GM12874 (cell line): Measurements from ENCODE around the gene SERTAD2.

ENCODE experiments used
- TF ChIP-seq, protein P1 (sequence below): IDR thresholded peaks from 2 replicates; pipeline ENCODE4 v1.5.1; 2011; ENCODE audit warnings: low read depth, mild to moderate bottlenecking, control low read depth, low read length, moderate library complexity; ENCODE audit not compliant: insufficient read depth

Gene SERTAD2

DNA sequence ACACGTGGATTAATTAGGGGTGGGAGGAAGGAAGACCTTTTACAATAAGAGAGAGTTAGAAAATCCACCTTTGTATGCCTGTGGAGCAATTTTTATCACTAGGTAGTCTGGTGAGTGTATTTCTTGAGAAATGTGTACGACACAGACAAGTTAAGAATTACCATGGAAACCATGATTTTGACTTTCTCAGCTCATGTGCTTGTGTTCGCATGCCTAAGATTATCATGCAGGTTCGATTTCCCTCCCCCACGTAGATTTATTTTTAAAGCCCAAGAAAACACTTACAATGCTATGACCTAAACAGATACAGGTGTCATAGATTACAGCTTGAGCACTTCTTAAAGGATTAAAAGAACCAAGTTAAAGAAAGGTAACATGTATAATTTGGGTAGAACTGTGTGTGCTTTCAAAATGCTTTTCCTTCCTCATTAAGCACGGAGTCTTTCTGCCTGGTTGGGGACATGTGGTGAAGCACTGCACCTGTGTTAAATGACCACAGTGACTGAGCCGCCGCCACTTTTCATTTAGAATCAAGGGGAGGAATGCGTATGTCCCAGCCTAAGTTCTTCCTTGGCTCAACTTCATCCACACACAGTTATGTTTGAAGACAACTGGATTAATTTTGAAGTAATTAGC lies 16.6 kb downstream of the SERTAD2 start:
- TF ChIP-seq, protein P1, sequence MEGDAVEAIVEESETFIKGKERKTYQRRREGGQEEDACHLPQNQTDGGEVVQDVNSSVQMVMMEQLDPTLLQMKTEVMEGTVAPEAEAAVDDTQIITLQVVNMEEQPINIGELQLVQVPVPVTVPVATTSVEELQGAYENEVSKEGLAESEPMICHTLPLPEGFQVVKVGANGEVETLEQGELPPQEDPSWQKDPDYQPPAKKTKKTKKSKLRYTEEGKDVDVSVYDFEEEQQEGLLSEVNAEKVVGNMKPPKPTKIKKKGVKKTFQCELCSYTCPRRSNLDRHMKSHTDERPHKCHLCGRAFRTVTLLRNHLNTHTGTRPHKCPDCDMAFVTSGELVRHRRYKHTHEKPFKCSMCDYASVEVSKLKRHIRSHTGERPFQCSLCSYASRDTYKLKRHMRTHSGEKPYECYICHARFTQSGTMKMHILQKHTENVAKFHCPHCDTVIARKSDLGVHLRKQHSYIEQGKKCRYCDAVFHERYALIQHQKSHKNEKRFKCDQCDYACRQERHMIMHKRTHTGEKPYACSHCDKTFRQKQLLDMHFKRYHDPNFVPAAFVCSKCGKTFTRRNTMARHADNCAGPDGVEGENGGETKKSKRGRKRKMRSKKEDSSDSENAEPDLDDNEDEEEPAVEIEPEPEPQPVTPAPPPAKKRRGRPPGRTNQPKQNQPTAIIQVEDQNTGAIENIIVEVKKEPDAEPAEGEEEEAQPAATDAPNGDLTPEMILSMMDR = no peak

DNA sequence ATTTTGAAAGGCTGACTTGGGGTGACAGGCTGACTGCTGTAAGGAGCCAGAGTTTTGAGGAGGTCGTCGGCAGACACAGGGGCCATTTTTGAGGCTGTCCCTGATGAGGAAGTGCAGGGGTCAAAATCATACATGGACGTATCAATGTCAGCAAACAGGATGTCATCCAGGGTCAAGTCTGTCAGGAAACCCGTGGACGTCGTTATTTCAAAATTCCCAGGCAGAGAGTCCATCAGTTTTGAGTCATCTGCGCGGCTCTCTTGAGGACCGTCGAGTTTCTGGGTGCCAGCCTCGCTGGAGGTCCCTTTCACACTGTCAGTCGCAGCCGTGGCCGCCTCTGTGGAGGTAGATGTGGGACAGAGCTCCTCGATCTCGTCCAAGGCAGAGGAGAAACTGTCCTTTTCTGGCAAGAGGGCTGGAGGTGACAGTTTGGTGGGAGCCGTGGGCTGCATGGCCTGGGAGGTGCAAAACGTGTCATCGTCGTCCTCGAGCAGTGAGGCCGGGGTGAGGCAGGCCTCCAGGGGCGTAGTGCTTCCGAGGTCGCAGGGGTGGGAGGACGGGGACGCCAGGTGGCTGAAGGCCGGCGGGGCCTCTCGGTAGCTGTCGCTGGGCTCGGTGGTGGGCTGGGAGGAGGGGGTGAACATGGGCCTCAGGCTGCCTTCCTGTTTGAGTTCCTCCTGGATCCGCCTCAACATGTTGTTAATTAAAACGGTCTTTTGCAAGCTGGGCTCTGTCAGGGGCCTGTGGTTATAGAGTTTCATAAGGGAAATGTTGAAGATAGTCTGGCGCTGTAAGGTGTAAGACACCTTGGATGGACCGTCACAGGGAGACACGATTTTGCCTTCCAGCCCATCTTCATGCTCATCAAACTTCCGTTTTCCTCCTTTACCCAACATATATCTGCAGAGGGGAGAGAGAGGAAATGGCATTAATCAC lies 17.5 kb downstream of the SERTAD2 start:
- TF ChIP-seq, protein P1 = no peak

DNA sequence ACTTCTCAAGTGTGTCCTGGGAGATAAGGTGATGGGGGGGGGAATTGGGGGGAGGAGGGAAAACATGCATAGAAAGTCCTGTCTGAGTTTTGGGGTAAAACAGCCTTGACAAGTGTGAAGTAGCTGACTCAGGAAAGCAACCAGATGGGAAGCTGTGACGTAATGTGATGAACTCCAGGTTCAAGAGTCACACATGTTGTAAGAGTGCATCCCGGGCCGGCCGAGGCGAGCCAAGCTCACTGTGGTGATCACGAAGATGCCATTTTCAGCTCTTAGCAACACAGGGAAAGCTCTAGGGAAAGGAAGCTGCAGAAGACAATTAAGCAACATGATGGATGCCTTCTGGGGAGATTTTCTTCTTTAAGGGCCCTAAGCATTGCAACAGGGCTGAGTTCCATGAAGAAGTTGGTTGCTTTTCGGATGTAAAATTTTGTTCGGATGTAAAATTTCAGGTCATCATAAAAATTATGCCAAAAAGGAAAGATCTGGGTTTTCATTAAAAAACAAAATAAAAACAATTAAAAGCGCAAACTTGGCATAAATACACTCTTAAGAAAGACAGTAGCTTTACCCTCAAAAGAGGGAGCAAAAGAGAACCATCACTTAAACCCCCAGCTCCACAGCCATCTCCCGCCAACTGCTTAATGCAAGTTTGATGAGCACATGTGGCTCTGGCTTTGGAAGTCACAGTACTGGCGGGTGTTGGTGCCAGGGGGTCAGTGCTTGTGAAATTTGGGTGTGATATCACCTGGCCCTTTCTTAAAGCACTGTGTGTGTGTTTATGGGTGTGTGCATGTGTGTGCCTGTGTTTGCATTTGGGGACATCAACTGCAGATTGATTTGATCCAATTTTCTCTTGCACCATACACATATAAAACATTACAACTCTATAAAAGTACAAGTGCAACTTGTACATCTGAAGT lies 19.1 kb downstream of the SERTAD2 start:
- TF ChIP-seq, protein P1 = no peak

DNA sequence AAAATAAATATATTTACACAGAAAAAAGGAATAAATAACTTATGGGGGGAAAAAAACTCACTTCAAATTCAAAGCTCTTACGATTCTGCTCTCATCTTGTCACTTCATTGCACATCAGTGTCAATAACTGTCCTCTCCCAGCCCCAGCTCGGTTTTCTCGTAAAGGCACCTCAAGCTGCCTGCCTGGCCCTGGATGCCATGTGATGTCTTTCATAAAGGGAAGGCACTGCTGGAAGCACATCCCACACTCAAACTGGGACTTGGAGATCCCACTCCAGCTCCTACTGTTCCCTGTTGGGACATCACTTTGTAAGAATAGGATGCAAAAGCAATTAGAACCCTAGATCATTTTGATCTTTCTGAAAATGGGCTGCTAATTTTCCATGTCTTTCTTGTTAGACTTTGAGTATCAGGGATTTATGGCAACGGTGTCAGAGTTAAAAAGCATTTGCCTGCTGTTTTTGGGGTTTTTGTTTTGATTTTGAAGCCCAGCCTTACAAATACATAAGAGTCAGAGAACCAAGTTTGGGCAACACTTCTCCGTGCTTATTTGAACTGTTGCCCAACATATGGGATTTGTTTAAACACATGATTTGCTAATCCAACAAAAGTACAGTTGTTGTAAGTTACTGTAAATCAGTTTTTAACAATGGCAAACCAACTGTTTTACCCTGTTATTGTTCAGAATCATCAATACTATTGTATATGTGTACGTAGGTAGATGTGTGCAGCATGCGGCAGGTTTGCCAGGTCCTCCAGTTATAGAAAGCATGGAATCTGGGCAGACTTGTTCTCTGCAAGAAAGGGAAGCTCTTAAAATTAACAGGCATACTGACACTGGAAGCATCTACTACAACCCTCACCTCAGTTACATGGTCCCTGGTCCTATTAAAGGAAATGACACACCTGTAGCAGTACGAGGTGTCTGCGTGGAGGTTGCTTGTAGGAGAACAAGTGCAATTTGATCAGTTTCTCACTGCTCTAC lies 20.6 kb downstream of the SERTAD2 start:
- TF ChIP-seq, protein P1 = no peak

DNA sequence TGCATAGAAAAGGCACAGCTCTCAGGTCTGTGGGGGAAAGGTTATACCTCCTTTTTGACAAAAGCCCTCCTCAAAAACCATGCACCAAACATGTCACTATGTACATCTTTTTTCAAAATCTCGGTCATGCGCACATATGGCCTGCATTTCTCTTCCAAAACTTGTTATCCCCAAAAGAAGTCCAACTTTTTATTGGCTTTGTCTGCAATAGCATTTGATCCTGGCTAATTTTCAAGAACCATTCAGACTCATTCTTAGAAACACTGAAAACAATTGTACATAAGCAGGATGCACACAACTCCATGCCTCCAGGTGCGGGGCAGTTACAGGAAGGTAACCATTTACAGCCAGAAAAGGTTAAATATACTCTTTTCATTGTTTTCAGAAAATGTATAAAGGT lies 21.9 kb downstream of the SERTAD2 start:
- TF ChIP-seq, protein P1 = no peak

DNA sequence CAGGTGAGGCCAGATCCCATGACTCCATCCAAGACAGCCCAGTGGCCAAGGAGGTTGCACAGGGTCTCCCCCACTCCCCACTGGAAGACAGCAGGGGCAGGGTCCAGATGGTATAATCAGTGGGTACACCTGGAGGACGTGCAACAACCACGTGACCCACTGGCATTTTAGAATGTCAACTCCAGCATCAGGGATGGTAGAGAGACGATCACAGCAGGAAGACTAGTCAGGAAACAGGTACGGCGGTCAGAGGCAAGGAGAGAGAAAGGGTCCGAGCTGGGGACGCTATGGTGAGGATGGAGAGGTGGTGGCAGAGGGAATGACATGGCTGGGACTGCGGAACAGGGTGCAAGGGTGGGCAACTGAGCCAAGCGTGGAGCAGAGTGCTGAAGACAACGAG lies 23.0 kb downstream of the SERTAD2 start:
- TF ChIP-seq, protein P1 = no peak
